ENCODE results near the gene SKOR1.

SKOR1 gene

DNA sequence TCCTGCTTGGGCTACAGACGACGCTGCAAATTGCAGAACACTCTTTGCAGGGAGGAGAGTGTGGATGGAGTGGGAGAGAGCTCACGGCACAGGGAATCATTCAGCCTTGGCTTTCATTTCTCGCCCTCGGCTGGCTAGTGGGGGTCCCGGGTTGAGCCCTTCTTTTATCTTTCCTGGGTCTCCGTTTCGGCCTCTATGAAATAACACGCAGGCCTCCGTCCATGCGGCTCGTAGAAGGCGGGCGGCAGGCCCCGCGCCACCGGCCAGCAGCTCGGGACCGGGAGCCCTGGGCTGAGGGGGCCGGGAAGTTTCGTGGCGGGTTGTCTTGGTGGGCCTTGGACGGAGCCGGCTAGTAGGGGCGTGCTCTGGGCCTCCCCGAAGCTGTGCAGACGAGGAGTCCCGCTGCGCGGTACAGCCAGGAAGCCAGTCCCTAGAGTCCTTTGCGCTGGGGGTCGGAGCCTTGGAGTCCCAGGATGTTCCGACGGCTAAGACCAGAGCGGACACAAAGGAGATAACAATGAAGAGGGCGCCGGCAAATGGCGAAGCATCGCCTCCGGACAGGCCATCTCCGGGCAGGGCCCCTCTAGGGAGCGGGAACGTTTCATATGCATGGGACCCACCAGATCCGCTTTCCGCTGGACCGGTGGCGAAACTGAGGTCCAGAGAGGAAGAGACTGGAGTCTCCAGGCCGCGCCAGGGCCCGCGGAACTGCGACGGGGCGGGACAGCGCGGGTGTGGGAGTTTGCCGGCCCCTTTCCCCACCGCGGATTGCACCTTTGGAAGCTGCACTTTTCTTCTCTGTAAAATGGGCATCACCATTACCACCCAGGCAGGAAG lies 10.2 kb downstream of the SKOR1 start:
- TF ChIP-seq, protein P1, sequence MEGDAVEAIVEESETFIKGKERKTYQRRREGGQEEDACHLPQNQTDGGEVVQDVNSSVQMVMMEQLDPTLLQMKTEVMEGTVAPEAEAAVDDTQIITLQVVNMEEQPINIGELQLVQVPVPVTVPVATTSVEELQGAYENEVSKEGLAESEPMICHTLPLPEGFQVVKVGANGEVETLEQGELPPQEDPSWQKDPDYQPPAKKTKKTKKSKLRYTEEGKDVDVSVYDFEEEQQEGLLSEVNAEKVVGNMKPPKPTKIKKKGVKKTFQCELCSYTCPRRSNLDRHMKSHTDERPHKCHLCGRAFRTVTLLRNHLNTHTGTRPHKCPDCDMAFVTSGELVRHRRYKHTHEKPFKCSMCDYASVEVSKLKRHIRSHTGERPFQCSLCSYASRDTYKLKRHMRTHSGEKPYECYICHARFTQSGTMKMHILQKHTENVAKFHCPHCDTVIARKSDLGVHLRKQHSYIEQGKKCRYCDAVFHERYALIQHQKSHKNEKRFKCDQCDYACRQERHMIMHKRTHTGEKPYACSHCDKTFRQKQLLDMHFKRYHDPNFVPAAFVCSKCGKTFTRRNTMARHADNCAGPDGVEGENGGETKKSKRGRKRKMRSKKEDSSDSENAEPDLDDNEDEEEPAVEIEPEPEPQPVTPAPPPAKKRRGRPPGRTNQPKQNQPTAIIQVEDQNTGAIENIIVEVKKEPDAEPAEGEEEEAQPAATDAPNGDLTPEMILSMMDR (IDR thresholded peaks at IDR 0.05; ENCODE audit: low read depth, low read length): no peak
- DNase-seq (ENCODE audit: extremely low read depth, low read depth): no peak

DNA sequence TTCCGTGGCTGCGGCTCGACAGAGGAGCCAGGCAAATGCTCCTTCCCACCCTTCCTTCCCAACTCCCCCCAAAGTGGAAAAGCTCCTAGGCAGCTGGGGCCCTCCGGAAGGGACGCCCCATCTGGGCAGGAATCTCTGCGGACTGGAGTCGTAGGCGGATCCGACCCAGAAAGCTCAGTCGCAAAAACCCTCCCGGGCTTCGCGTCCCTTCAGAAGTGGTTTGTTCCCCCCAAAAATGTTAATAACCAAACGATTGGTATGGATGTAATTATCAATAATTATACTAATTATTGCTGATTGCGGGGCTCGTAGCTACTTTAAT lies 10.8 kb downstream of the SKOR1 start:
- DNase-seq (ENCODE audit: extremely low read depth, low read depth): no peak
- TF ChIP-seq, protein P1 (IDR thresholded peaks at IDR 0.05; ENCODE audit: low read depth, low read length): no peak

DNA sequence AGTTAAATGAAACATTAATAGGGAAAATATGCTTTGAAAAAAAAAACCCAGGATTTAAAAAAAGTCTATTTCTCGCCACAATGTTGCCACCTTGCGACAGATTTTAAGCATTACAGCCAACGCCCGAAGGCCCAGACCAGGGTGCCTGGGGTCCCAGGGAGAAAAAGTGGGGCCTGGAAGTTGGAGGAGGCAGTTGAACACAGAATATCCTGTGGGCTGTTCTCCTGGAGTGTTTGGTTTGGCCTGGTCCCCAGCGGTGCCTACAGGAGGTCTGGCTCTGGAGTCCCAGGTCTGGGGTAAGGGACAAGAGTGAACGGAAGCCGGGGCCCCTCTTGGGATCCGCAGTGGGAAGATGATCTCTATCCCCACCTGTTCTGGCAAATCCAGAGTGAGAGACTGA lies 11.2 kb downstream of the SKOR1 start:
- TF ChIP-seq, protein P1 (IDR thresholded peaks at IDR 0.05; ENCODE audit: low read depth, low read length): peak; percentile 66
- DNase-seq (ENCODE audit: extremely low read depth, low read depth): no peak

DNA sequence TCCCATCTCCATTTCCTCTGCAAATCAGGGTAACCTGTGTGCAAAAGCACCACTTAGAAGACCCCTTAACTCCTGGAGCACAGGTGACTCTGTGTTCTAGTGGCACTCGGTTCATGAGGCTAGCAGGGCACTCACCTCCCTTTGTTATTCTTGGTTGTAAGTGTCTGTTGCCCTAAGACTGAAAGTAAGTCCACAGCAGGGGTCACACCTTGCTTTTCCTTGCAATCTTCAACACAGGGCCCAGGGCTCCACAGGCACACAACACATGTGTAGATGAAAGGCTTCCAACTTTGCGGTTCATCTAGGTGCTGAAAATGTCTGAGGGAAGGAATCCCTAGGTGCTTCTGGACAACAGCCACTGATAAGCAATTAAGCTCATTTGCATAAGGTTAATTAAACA lies 11.6 kb downstream of the SKOR1 start:
- no peak for DNase-seq (ENCODE audit: extremely low read depth, low read depth)
- TF ChIP-seq, protein P1 (IDR thresholded peaks at IDR 0.05; ENCODE audit: low read depth, low read length): no peak

DNA sequence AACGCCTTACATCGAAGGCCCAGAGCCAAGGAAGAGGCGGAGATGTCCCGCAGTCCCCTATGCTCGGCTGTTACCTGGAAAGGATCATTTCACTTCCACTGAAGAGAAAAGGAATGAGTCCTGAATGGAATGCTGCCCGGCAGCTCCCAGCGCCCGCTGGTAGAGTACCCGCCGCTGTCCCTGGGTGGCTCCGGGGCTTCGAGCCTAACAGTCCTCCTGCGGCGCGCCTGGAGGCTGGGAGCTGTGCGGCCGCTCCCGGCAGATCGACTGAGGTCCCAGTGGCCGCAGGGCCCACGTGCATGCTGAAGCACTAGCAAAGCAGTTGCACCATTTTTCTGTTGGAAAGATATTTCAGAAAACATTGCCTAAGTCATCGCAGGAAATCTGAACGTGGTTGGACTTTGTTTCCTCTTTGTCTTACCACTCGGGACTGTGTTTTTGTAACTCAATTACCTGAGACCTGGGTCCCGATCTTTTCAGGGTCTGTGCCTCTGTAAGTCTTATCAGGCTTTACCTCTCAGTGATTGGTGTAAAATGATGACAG lies 13.6 kb downstream of the SKOR1 start:
- no peak for DNase-seq (ENCODE audit: extremely low read depth, low read depth)
- TF ChIP-seq, protein P1 (IDR thresholded peaks at IDR 0.05; ENCODE audit: low read depth, low read length): no peak

DNA sequence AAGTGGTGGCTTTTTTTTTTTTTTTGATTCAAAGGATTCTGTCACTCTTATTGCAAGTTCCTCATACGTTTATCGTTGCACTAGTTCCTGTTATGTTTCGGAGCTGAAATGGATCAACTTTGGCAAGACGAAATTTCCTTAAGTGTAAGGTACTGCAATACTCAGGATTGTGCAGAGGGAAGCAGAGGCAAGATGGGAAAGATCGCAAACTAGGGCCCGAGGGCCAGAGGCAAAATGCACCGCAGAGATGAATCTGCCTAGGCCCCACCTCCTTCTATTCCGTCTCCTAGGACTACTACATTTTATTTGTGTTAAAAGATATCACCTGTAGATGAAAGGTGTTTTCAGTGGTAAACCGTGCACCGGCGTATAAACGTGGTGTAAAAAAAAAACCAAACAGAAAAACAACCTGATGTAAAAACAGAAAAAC lies 14.2 kb downstream of the SKOR1 start:
- DNase-seq (ENCODE audit: extremely low read depth, low read depth): no peak

More for the DNA sequence above, 14.2 kb downstream of the SKOR1 start:
- TF ChIP-seq, protein P1 (IDR thresholded peaks at IDR 0.05; ENCODE audit: low read depth, low read length): no peak

Measured in AG09319 (cell line).